Duodenal mucosa (tissue), 2 donors: Measurements from ENCODE around the gene IDH3G.
A peak's percentile ranks its signal among the peaks of the same experiment; 100 is the strongest.

Source experiments
- H3K27ac ChIP-seq: one replicate; pipeline ENCODE4 v1.7.0; 2013; ENCODE audit warnings: low read depth, low read length
- H3K27me3 ChIP-seq, 2 donors: one replicate each; pipeline ENCODE4 v1.7.0; 2013; ENCODE audit warnings: low read length in 2 of 2, control low read depth in 1 of 2; ENCODE audit not compliant: insufficient read depth in 2 of 2, control insufficient read depth in 1 of 2
- H3K36me3 ChIP-seq, 2 donors: one replicate each; pipeline ENCODE4 v1.7.0; 2013; ENCODE audit warnings: low read length in 2 of 2, control low read depth in 1 of 2; ENCODE audit not compliant: insufficient read depth in 2 of 2, control insufficient read depth in 1 of 2
- H3K4me1 ChIP-seq, 2 donors: one replicate each; pipeline ENCODE4 v1.7.0; 2013; ENCODE audit warnings: low read length in 2 of 2, control low read depth in 1 of 2; ENCODE audit not compliant: insufficient read depth in 2 of 2, control insufficient read depth in 1 of 2
- H3K4me3 ChIP-seq, 2 donors: one replicate each; pipeline ENCODE4 v1.7.0; 2013; ENCODE audit warnings: low read length in 2 of 2, low read depth in 1 of 2
- H3K9ac ChIP-seq, 2 donors: one replicate each; pipeline ENCODE4 v1.7.0; 2013; ENCODE audit warnings: low read length in 2 of 2, low read depth in 1 of 2
- H3K9me3 ChIP-seq, 2 donors: one replicate each; pipeline ENCODE4 v1.7.0; 2013; ENCODE audit warnings: low read length in 2 of 2, control low read depth in 1 of 2; ENCODE audit not compliant: control insufficient read depth in 1 of 2

IDH3G gene

DNA sequence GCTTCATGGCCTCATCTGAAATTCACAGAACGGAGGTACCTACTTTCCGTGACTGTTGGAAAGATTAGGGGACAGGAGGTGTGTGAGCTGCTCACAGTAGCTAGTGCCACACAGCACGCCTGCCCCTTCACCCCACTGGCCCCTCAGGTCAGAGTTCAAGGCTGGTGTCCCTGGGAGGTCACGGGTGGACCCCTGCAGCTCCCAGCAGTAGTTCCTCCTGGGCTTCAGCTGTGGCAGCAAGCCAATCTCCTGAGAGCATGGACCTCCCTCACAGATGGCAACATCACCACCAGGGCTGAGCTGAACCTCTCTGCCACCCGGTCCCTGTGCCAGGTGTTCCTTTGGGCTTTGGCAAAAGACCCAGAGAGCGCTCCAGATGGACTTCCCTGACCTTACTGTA, 1.8 kb downstream of the IDH3G start:
- Histone ChIP-seq H3K27ac (no peak overlapping the region), H3K4me3 (peak overlapping the region in 1 of 2 donors; percentile 80), H3K4me1 (peaks cover 21 to 22% of the 10 kb centered on the region in 2 donors), H3K9ac (no peak overlapping the region), H3K9me3 (no peaks in the 10 kb centered on the region), H3K27me3 (no peaks in the 10 kb centered on the region), H3K36me3 (peaks cover 0 to 21% of the 10 kb centered on the region in 2 donors)

DNA sequence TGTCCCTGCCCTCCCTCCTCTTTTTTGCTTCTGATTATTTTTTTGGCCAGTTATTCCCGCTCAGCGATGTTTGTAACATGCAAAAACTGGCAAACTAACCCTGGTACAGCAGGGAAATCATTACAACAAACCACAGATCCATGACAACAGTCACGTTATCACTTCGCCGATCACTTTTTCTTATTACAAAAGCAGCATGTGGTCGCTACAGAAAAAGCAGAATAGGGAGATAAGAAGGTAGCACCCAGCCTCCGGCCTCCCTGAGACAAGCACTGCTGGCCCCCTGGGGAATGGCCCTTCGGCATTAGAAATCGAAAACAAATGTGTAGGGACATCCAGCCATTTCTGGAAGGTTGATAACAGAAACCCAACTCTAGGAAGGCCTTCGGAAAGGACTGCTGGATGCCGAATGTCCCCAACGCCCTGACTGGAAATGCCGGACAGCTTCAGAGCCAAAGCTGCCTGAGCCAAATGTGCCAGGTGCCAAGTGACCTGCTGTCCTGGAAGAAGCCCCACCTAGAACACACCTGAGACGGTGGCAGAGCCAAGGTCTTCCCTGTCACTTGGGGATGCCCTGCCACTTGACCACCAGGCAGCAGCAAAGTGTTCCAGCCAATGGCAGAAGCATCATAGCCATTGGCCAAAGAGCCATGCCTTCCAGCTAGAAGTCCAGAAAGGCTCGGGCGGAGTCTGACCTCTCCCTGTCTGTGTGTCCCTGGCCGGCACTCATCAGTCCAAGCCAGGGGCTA, 2.9 kb downstream of the IDH3G start:
- Histone ChIP-seq H3K4me1 (peaks cover 21% of the 10 kb centered on the region in 2 donors), H3K27ac (no peak overlapping the region), H3K36me3 (peaks cover 0 to 28% of the 10 kb centered on the region in 2 donors), H3K27me3 (no peaks in the 10 kb centered on the region), H3K9me3 (no peaks in the 10 kb centered on the region), H3K4me3 (no peak overlapping the region), H3K9ac (no peak overlapping the region)

- Histone ChIP-seq H3K36me3 (peaks cover 0 to 35% of the 10 kb centered on the region in 2 donors), H3K27ac (no peak overlapping the region), H3K9me3 (no peaks in the 10 kb centered on the region), H3K4me3 (no peak overlapping the region), H3K4me1 (peaks cover 12 to 13% of the 10 kb centered on the region in 2 donors), H3K27me3 (no peaks in the 10 kb centered on the region), H3K9ac (no peak overlapping the region)
Observed at GRCh38 chrX:153789654-153790053, 4.5 kb downstream of the IDH3G start.

DNA sequence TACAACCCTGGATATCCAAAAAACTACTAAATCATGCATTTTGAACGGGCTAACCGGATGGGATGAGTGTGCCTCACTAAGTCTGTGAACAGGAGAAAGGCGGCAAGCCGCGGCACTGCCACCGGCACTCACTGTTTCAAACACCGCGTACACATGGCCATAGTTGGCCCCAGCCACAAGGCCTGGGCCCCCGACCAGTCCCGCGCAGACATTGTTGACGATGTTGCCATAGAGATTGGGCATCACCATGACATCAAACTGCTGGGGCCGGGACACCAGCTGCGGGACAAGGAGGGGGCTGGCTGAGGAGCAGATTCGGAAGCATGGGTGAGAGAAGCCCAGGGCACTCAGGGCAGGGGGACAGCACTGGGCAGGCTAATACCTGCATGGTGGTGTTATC, 7.5 kb downstream of the IDH3G start:
- Histone ChIP-seq H3K4me3 (no peak overlapping the region), H3K36me3 (peaks cover 0 to 35% of the 10 kb centered on the region in 2 donors), H3K27ac (no peak overlapping the region), H3K4me1 (no peaks in the 10 kb centered on the region), H3K9ac (no peak overlapping the region), H3K9me3 (no peaks in the 10 kb centered on the region), H3K27me3 (no peaks in the 10 kb centered on the region)

GRCh38 chrX:153784325-153784967, 9.7 kb downstream of the IDH3G start:
- no peak overlapping the region for H3K27ac ChIP-seq
- peaks cover 0 to 7% of the 10 kb centered on the region in 2 donors for H3K4me1 ChIP-seq
- H3K4me3 ChIP-seq, result no peak overlapping the region
- H3K9me3 ChIP-seq, result no peaks in the 10 kb centered on the region
- peaks cover 0 to 9% of the 10 kb centered on the region in 2 donors for H3K27me3 ChIP-seq
- H3K36me3 ChIP-seq, result peaks cover 0 to 29% of the 10 kb centered on the region in 2 donors
- no peak overlapping the region for H3K9ac ChIP-seq

DNA sequence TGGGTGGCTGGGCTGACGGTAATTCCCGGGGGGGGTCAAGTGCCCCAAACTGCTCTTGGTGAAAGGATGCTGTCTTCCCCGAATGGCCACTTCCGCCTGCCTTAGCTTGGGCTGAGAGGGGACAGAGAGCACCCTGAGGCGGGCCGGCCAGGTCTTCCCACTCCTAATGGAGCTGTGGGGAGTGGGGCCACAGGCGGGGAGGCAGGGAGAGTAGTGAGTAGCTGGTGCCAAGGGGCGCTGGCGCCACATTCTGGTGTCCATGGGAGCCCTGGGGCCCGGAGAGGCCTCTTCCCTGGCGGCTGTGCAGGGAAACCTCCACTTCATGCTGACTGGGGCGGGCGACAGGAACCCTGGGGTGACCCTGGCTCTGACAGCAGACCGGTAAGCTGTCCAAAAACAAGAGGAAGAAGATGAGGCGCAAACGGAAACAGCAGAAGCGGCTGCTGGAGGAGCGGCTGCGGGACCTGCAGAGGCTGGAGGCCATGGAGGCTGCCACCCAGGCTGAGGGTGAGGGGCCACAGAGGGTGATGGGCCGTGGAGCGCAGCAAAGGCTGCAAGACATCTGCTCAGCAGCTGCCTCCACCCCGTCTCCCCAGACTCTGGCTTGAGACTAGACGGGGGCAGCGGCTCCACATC, 10.7 kb downstream of the IDH3G start:
- Histone ChIP-seq H3K27ac (no peak overlapping the region), H3K9ac (no peak overlapping the region), H3K4me1 (peaks cover 0 to 7% of the 10 kb centered on the region in 2 donors), H3K36me3 (peaks cover 0 to 26% of the 10 kb centered on the region in 2 donors), H3K27me3 (peaks cover 0 to 9% of the 10 kb centered on the region in 2 donors), H3K9me3 (no peaks in the 10 kb centered on the region), H3K4me3 (no peak overlapping the region)

DNA sequence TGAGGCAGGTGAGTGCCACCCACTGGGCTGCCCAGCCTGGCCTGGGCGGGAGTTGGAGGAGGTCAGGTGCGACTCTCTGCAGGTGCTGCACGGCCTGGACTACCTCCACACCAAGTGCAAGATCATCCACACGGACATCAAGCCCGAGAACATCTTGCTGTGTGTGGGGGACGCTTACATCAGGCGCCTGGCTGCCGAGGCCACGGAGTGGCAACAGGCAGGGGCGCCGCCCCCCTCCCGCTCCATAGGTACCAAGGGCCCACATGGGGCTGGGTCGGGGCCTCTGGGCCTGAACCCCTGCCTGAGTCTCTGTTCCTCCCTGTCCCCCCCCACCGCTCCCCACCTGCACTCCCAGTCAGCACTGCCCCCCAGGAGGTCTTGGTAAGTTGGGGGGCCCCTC, 11.3 kb downstream of the IDH3G start:
- no peak overlapping the region for H3K27ac ChIP-seq
- peaks cover 0 to 9% of the 10 kb centered on the region in 2 donors for H3K27me3 ChIP-seq
- peaks cover 0 to 7% of the 10 kb centered on the region in 2 donors for H3K4me1 ChIP-seq
- no peaks in the 10 kb centered on the region for H3K9me3 ChIP-seq
- H3K4me3 ChIP-seq, result no peak overlapping the region
- peaks cover 0 to 22% of the 10 kb centered on the region in 2 donors for H3K36me3 ChIP-seq
- no peak overlapping the region for H3K9ac ChIP-seq

DNA sequence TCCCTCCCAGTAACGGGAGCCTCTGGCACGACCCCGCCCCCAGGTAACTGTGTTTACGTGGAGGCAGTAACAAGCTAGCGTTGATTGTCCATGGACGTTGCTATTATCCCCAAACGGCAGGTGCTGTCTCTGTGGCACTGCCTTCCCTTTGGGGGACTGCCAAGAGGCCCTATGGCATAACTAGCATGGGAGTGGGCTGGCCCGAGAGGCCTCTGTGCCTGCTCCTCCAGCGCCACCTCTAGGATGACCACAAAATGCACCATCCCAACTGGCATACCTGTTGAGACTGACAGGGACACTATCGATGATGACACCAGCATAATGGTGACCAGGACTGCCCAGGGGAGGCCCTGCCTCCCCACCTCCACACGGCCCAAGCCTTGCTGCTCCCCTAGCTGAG, 11.9 kb downstream of the IDH3G start:
- Histone ChIP-seq H3K4me1 (peaks cover 0 to 7% of the 10 kb centered on the region in 2 donors), H3K36me3 (peaks cover 0 to 17% of the 10 kb centered on the region in 2 donors), H3K27me3 (peaks cover 0 to 9% of the 10 kb centered on the region in 2 donors), H3K9ac (no peak overlapping the region), H3K9me3 (no peaks in the 10 kb centered on the region), H3K4me3 (no peak overlapping the region), H3K27ac (no peak overlapping the region)

DNA sequence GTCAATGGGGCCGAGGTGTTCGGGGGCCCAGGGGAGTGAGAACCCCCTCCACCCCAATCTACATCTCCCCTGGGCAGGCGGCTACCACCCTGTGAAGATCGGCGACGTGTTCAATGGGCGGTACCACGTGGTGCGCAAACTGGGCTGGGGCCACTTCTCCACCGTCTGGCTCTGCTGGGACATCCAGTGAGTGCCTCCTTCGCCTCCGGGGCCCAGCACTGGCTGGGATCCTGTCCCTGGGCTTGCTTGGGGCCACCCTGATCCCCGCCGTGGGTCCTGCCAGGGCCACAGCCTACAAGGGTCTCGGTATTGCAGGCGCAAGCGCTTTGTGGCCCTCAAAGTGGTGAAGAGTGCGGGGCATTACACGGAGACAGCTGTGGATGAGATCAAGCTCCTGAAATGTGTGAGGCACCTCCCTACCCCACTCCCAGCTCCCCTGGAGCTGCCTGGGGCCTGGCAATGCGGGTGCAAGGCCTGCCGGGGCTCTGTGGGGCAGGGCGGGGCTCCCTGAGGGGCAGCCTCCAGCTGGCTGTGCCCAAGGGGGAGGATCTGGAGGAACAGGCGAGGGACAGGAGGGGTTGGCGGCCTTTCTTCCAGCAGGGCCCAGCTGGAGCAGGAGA, 12.6 kb downstream of the IDH3G start:
- no peak overlapping the region for H3K27ac ChIP-seq
- H3K4me3 ChIP-seq, result no peak overlapping the region
- peaks cover 0 to 10% of the 10 kb centered on the region in 2 donors for H3K36me3 ChIP-seq
- H3K4me1 ChIP-seq, result peaks cover 0 to 7% of the 10 kb centered on the region in 2 donors
- H3K27me3 ChIP-seq, result peaks cover 0 to 9% of the 10 kb centered on the region in 2 donors
- no peaks in the 10 kb centered on the region for H3K9me3 ChIP-seq
- H3K9ac ChIP-seq, result no peak overlapping the region
